ENCODE results near the gene PRAC1. TPM values are rescaled to one million over a fixed set of nuclear protein-coding genes. Genes with fewer than 3 reads are reported as not detected.

The PRAC1 gene
- total RNA-seq, 1 donor from 2014 or later, result not detected

GRCh38 chr17:48737330-48738043 is 15.2 kb upstream of the PRAC1 start:
- H3K4me3 ChIP-seq (ENCODE audit: low read depth, low read length), result no peak overlapping the region
- TF ChIP-seq CTCF (conservative IDR thresholded peaks at IDR 0.05; ENCODE audit: low read depth, low read length), result no peak
- DNase-seq (ENCODE audit: low read depth), result no peak

GRCh38 chr17:48735062-48735351 is 12.7 kb upstream of the PRAC1 start:
- DNase-seq (ENCODE audit: low read depth), result no peak
- no peak for TF ChIP-seq CTCF (conservative IDR thresholded peaks at IDR 0.05; ENCODE audit: low read depth, low read length)
- H3K4me3 ChIP-seq (ENCODE audit: low read depth, low read length), result no peak overlapping the region

- TF ChIP-seq CTCF (conservative IDR thresholded peaks at IDR 0.05; ENCODE audit: low read depth, low read length), result no peak
- no peak for DNase-seq (ENCODE audit: low read depth)
- H3K4me3 ChIP-seq (ENCODE audit: low read depth, low read length), result no peak overlapping the region
These were observed 12.2 kb upstream of the PRAC1 start for GRCh38 chr17:48734333-48735061.

GRCh38 chr17:48733632-48734328 is 11.5 kb upstream of the PRAC1 start:
- no peak for TF ChIP-seq CTCF (conservative IDR thresholded peaks at IDR 0.05; ENCODE audit: low read depth, low read length)
- H3K4me3 ChIP-seq (ENCODE audit: low read depth, low read length), result no peak overlapping the region
- no peak for DNase-seq (ENCODE audit: low read depth)

GRCh38 chr17:48732688-48733629 is 10.6 kb upstream of the PRAC1 start:
- DNase-seq (ENCODE audit: low read depth), result no peak
- H3K4me3 ChIP-seq (ENCODE audit: low read depth, low read length), result no peak overlapping the region
- TF ChIP-seq CTCF (conservative IDR thresholded peaks at IDR 0.05; ENCODE audit: low read depth, low read length), result no peak

- TF ChIP-seq CTCF (conservative IDR thresholded peaks at IDR 0.05; ENCODE audit: low read depth, low read length), result no peak
- H3K4me3 ChIP-seq (ENCODE audit: low read depth, low read length), result no peak overlapping the region
- DNase-seq (ENCODE audit: low read depth), result no peak
These were observed 9.0 kb upstream of the PRAC1 start for GRCh38 chr17:48731355-48731754.
